ENCODE results near the gene CHID1.

The CHID1 gene

DNA sequence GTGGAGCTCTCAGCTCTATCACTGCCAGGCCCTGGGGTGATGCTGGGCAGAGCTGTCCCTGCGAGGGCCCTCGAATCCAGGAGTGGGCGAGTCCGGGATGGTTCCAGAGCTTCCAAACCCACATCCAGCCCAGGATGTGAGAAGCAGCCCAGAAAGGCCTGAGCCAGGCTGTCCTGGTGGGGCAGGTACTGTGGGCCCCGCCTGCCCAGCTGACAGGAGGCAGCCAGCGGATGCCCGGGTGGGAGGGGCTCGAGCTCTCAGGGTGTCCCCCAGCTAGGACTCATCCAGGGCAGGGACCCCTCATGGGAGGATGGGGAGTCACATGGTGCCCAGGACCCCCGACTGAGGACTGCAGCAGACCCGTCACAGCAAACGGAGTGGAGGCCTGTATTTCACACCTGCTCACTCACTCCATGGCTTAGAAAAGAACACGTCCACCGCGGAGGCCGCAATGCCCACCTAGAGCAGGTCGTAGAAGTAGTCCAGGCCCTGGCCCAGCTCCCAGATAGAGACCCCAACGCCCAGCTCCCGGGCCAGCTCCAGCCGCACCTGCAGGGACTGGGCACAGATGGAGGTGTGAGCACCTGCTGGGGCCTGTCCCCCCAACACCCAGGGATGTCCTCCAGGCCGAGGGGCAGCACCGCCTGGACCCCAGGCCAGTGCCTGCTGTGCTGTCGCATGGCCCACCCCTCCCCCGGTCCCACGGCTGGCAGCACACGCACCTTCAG is 41.0 kb downstream of the CHID1 start:
- no peak overlapping the region for H3K27ac ChIP-seq
- no peak for TF ChIP-seq CTCF (conservative IDR thresholded peaks at IDR 0.05)

GRCh38 chr11:868802-869201 is 41.8 kb downstream of the CHID1 start:
- TF ChIP-seq CTCF (conservative IDR thresholded peaks at IDR 0.05), result no peak

GRCh38 chr11:868394-868793 is 42.2 kb downstream of the CHID1 start:
- no peak for TF ChIP-seq CTCF (conservative IDR thresholded peaks at IDR 0.05)
- no peak overlapping the region for H3K27ac ChIP-seq

More at GRCh38 chr11:868802-869201, 41.8 kb downstream of the CHID1 start:
- H3K27ac ChIP-seq, result no peak overlapping the region

DNA sequence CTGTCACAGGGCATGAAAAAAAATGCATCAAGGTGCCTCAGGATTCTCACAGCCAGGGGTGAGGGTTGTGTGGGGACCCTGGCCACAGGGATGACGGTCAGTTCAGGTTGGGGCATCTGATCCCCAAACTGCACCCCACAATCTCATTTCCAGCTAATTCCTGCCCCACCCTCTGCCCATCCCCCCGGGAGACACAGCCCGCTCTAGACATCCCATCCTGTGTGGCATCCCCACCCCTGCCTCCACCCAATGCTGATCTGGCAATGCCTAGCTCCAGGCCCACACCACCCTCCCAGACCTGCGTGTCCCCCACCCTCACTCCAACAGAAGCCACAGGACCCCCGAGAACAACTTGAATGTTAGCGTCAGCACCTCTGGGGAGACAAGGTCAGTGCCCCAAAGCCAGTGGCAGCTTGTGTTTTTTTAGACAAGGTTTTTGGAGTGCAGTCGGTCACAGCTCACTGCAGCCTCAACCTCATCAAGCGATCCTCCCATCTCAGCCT is 42.7 kb downstream of the CHID1 start:
- no peak overlapping the region for H3K27ac ChIP-seq
- TF ChIP-seq CTCF (conservative IDR thresholded peaks at IDR 0.05), result no peak

- H3K27ac ChIP-seq, result no peak overlapping the region
- TF ChIP-seq CTCF (conservative IDR thresholded peaks at IDR 0.05), result no peak
Observed at GRCh38 chr11:866481-866880, 44.1 kb downstream of the CHID1 start.

DNA sequence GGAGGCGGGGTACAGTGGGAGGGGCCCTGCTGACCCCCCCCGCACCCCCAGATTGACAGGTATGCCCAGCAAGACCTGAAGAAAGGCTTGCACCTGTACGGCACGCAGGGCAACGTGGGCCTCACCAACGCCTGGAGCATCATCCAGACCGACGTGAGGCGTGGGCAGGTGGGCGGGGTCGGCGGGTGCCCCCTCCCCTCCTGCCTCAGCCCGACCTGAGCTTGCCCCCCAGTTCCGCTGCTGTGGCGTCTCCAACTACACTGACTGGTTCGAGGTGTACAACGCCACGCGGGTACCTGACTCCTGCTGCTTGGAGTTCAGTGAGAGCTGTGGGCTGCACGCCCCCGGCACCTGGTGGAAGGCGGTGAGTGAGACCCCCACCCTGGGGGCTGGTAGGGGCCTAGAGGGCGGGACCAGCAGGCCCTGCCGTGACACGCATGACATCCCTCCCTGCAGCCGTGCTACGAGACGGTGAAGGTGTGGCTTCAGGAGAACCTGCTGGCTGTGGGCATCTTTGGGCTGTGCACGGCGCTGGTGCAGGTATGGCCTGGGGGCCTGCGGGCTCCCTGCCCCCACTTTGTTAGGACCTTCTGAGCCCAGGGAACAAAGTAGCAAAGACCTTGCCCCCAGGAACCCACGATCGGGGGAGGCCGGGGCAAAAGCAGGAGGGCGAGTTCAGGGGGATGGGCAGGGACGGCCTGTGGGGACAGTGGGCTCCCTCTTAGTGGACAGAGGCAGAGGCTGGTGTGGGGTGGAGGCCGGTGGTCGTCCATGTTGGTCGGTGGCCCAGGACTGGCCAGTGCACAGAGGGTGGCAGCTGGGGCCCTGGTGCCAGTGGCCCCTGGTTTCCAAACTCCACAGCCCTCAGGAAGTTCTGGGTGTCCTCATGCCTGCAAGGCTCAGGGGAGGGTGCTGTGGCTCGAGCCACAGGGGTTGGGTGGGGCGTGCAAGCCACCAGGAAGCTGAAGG is 44.9 kb downstream of the CHID1 start:
- no peak for TF ChIP-seq CTCF (conservative IDR thresholded peaks at IDR 0.05)
- no peak overlapping the region for H3K27ac ChIP-seq

DNA sequence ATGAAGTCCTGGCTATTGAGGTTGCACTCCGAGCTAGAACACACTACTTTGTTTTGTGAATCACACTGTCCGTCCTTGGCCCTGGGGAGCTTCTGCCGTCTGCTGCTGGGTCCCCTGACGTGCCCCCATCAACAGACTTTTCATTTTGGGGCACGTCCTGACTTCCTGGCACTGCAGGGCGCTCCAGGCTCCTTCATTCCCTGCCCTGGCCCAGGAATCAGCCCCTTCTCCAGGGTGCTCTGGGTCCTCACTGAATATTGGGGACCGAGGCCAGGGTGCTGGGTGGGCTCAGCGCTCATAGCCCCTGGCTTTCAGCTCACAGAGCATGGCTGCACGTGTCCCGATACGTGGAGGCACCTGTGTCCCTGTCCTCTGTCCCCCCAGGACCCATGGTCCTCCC is 45.7 kb downstream of the CHID1 start:
- H3K27ac ChIP-seq, result no peak overlapping the region
- no peak for TF ChIP-seq CTCF (conservative IDR thresholded peaks at IDR 0.05)

Data from VCaP (cell line).